Neural progenitor cell (in vitro differentiated cells): Measurements from ENCODE around the gene PRLH. TPM values are rescaled to one million over a fixed set of nuclear protein-coding genes. Genes with fewer than 3 reads are reported as not detected.

ENCODE experiments used
- DNase-seq: peaks from one replicate; pipeline ENCODE4 v3.0.0-alpha.2; 2016; ENCODE audit warnings: low spot score
- H2AFZ ChIP-seq: fragments of 200-600 bp; sonication (generic); replicated peaks from 2 replicates; pipeline ENCODE4 v1.6.1; 2016; ENCODE audit warnings: antibody characterized with exemption
- H3F3A ChIP-seq: fragments of 200-600 bp; sonication (generic); 2 replicates; pipeline ENCODE4 v1.6.1; 2016; ENCODE audit warnings: antibody characterized with exemption, low read depth
- H3K27ac ChIP-seq: fragments of 200-600 bp; sonication (generic); 2 replicates; pipeline ENCODE4 v1.5.1; 2016; ENCODE audit warnings: mild to moderate bottlenecking
- H3K27me3 ChIP-seq: fragments of 200-600 bp; sonication (generic); 2 replicates; pipeline ENCODE4 v1.6.1; 2016; ENCODE audit warnings: mild to moderate bottlenecking, moderate library complexity
- H3K36me3 ChIP-seq: fragments of 200-600 bp; sonication (generic); 2 replicates; pipeline ENCODE4 v1.5.1; 2016
- H3K4me1 ChIP-seq: fragments of 200-600 bp; sonication (generic); 2 replicates; pipeline ENCODE4 v1.6.1; 2016; ENCODE audit warnings: mixed run types
- H3K4me2 ChIP-seq: fragments of 200-600 bp; sonication (generic); 2 replicates; pipeline ENCODE4 v1.6.1; 2016
- H3K4me3 ChIP-seq: fragments of 200-600 bp; sonication (generic); 2 replicates; pipeline ENCODE4 v1.5.1; 2016
- H3K79me2 ChIP-seq: fragments of 200-600 bp; sonication (generic); 2 replicates; pipeline ENCODE4 v1.6.1; 2016; ENCODE audit warnings: low read depth
- H3K9ac ChIP-seq: fragments of 200-600 bp; sonication (generic); 2 replicates; pipeline ENCODE4 v1.6.1; 2016
- H3K9me3 ChIP-seq: fragments of 200-600 bp; sonication (generic); 2 replicates; pipeline ENCODE4 v1.5.1; 2016; ENCODE audit warnings: low read depth
- H4K20me1 ChIP-seq: fragments of 200-600 bp; sonication (generic); 2 replicates; pipeline ENCODE4 v1.6.1; 2016; ENCODE audit warnings: low read depth
- H3K27ac Mint-ChIP-seq: 3 replicates; pipeline ENCODE4 v1.8.0; 2021; ENCODE audit warnings: mixed read lengths
- H3K27me3 Mint-ChIP-seq: 2 replicates; pipeline ENCODE4 v1.8.0; 2022; ENCODE audit warnings: low read depth, mild to moderate bottlenecking, inconsistent platforms, moderate library complexity, mixed read lengths; ENCODE audit not compliant: insufficient read depth
- H3K36me3 Mint-ChIP-seq: 3 replicates; pipeline ENCODE4 v1.8.0; 2021; ENCODE audit warnings: mixed read lengths
- H3K4me1 Mint-ChIP-seq: 3 replicates; pipeline ENCODE4 v1.8.0; 2021; ENCODE audit warnings: mixed read lengths
- H3K4me3 Mint-ChIP-seq: 3 replicates; pipeline ENCODE4 v1.8.0; 2021; ENCODE audit warnings: mild to moderate bottlenecking, moderate library complexity, mixed read lengths
- H3K9me3 Mint-ChIP-seq: 3 replicates; pipeline ENCODE4 v1.8.0; 2020; ENCODE audit warnings: mixed read lengths
- CTCF ChIP-seq: fragments of 200-600 bp; sonication (generic); IDR thresholded peaks from 2 replicates; pipeline ENCODE4 v1.5.1; 2017; ENCODE audit warnings: antibody characterized with exemption, mild to moderate bottlenecking
- EZH2 ChIP-seq: fragments of 200-600 bp; sonication (generic); IDR thresholded peaks from 2 replicates; pipeline ENCODE4 v1.6.1; 2017; ENCODE audit warnings: antibody characterized with exemption, mild to moderate bottlenecking, moderate library complexity
- EZH2phosphoT487 ChIP-seq: fragments of 200-600 bp; sonication (generic); IDR thresholded peaks from 2 replicates; pipeline ENCODE4 v1.6.1; 2017; ENCODE audit warnings: antibody characterized with exemption
- total RNA-seq: library from RNA; depleted of rRNA; stranded (reverse); fragments of >200 nt; gene quantifications from 2 replicates; pipeline ENCODE4 v1.2.3, GENCODE V29; 2015; ENCODE audit warnings: low replicate concordance

Gene PRLH
- total RNA-seq, 1 donor from 2014 or later: not detected

DNA sequence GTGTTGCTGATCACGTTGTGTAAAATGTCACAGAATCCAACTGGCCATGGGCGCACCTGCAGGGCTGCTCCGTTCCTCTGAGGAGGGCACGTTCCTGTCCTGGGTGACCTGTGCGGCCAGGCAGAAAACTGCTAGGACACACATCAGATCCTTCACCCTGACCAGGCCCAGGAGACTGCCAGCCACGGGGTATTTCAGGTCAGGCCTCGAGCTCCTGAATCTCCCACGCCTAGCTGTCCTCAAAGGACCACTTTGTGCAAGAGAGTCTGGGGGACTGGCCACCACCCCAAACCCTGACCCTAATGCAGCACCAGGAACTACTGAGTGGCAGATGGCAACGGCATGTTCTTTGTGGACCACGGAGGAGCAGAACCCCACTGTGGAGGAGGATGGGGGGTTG, 11.1 kb downstream of the PRLH start:
- Mint-ChIP-seq H3K9me3 (no peaks in the 10 kb centered on the region), H3K27me3 (peaks cover 5% of the 10 kb centered on the region), H3K4me3 (no peak overlapping the region), H3K36me3 (no peaks in the 10 kb centered on the region), H3K4me1 (peaks cover 8% of the 10 kb centered on the region), H3K27ac (no peak overlapping the region)
- Histone ChIP-seq H3K4me2 (no peak overlapping the region), H3K9ac (no peak overlapping the region), H4K20me1 (no peaks in the 10 kb centered on the region), H3K27ac (no peak overlapping the region), H2AFZ (no peak overlapping the region), H3K4me1 (peaks cover 8% of the 10 kb centered on the region), H3K27me3 (no peaks in the 10 kb centered on the region), H3K36me3 (no peaks in the 10 kb centered on the region), H3K4me3 (no peak overlapping the region), H3K9me3 (no peaks in the 10 kb centered on the region), H3F3A (peaks cover 2% of the 10 kb centered on the region), H3K79me2 (no peaks in the 10 kb centered on the region)
- no peak for TF ChIP-seq EZH2phosphoT487
- no peak for TF ChIP-seq EZH2
- no peak for TF ChIP-seq CTCF
- DNase-seq: no peak

- H3K9ac ChIP-seq: no peak overlapping the region
- Mint-ChIP-seq H3K4me3 (no peak overlapping the region), H3K4me1 (peaks cover 9% of the 10 kb centered on the region), H3K9me3 (no peaks in the 10 kb centered on the region), H3K36me3 (no peaks in the 10 kb centered on the region), H3K27me3 (peaks cover 4% of the 10 kb centered on the region), H3K27ac (peak overlapping the region; percentile 27)
- H4K20me1 ChIP-seq: no peaks in the 10 kb centered on the region
- H3F3A ChIP-seq: peaks cover 4% of the 10 kb centered on the region
- no peak overlapping the region for H3K4me3 ChIP-seq
- no peak overlapping the region for H3K27ac ChIP-seq
- H3K4me1 ChIP-seq: peaks cover 9% of the 10 kb centered on the region
- no peak for DNase-seq
- H3K4me2 ChIP-seq: no peak overlapping the region
- H2AFZ ChIP-seq: no peak overlapping the region
- no peaks in the 10 kb centered on the region for H3K79me2 ChIP-seq
- TF ChIP-seq EZH2phosphoT487: no peak
- TF ChIP-seq EZH2: no peak
- TF ChIP-seq CTCF: no peak
- H3K9me3 ChIP-seq: no peaks in the 10 kb centered on the region
- no peaks in the 10 kb centered on the region for H3K27me3 ChIP-seq
- H3K36me3 ChIP-seq: no peaks in the 10 kb centered on the region
Observed at GRCh38 chr2:237577956-237578870, 11.8 kb downstream of the PRLH start.

GRCh38 chr2:237581326-237581725, 15.0 kb downstream of the PRLH start:
- Histone ChIP-seq H2AFZ (no peak overlapping the region), H3K4me3 (no peak overlapping the region), H3K27ac (no peak overlapping the region), H3K27me3 (no peaks in the 10 kb centered on the region), H3K9me3 (no peaks in the 10 kb centered on the region), H3K36me3 (no peaks in the 10 kb centered on the region), H4K20me1 (no peaks in the 10 kb centered on the region), H3K4me2 (no peak overlapping the region), H3K9ac (no peak overlapping the region), H3K4me1 (peaks cover 15% of the 10 kb centered on the region), H3F3A (peaks cover 4% of the 10 kb centered on the region), H3K79me2 (no peaks in the 10 kb centered on the region)
- Mint-ChIP-seq H3K27me3 (peaks cover 5% of the 10 kb centered on the region), H3K36me3 (no peaks in the 10 kb centered on the region), H3K4me1 (peaks cover 11% of the 10 kb centered on the region), H3K27ac (no peak overlapping the region), H3K9me3 (no peaks in the 10 kb centered on the region), H3K4me3 (no peak overlapping the region)
- DNase-seq: no peak
- TF ChIP-seq CTCF: no peak
- TF ChIP-seq EZH2phosphoT487: no peak
- TF ChIP-seq EZH2: no peak
